GM12891 (cell line): Measurements from ENCODE around the gene SPTBN4.

Source experiments
- POLR2A ChIP-seq: IDR thresholded peaks from 2 replicates; pipeline ENCODE4 v1.6.1; 2011; ENCODE audit warnings: low read depth, low read length, control low read depth
- POLR2AphosphoS5 ChIP-seq: IDR thresholded peaks from 2 replicates; pipeline ENCODE4 v1.6.1; 2011; ENCODE audit warnings: low read depth, low read length, control low read depth

DNA sequence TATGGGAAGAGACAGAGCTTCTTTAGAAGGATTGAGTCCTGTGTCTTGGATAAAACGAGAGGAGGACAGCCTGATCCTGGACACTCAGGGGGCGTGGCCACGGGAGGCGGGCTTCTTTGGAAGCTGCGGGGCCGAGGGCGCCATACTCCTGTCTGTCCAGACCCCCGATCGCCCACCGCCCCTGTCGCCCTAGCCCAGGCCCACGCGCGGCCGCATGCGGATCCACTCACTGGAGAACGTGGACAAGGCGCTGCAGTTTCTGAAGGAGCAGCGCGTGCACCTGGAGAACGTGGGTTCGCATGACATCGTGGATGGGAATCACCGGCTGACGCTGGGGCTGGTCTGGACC lies 23.1 kb downstream of the SPTBN4 start:
- TF ChIP-seq POLR2A (no peak), POLR2AphosphoS5 (no peak)
